Erythroblast (primary cell): ENCODE data around the gene EID2.
A peak's percentile ranks its signal among the peaks of the same experiment; 100 is the strongest.

Experiments used
- DNase-seq, 2 experiments: peaks; one replicate each; lab custom pipeline; 2025; lab: John Stamatoyannopoulos, UW
- GATA1 ChIP-seq: IDR thresholded peaks from 2 replicates; pipeline ENCODE4 v1.6.1; 2011; ENCODE audit warnings: low read depth, mild to moderate bottlenecking, control low read depth, low read length, moderate library complexity
- POLR2A ChIP-seq: IDR thresholded peaks from 2 replicates; pipeline ENCODE4 v1.6.1; 2011; ENCODE audit warnings: mild to moderate bottlenecking, low read length

EID2 gene

GRCh38 chr19:39520541-39521484 lies 19.1 kb downstream of the EID2 start:
- DNase-seq = no peak
- TF ChIP-seq GATA1 = no peak
- no peak for TF ChIP-seq POLR2A

DNA sequence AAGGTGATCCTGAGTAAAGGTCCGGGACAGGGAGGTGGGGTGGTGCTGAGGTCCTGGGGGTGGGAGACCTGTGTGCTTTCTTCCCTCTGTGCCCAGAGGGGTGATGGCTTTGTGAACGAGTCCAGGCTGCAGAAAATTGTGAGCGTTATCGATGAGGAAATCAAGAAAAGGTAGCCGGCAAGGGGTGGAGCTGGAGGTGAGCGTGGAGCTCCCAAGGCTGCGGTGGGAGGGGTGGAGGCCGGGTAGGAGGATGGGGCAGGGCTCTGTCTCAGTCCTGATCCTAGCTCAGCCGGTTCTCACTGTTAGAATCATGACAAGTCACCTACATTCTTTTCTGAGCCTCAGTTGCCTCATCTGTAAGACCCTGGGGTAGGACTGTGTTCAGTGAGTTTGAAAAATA lies 21.0 kb downstream of the EID2 start:
- TF ChIP-seq POLR2A = no peak
- TF ChIP-seq GATA1 = no peak
- DNase-seq = no peak

DNA sequence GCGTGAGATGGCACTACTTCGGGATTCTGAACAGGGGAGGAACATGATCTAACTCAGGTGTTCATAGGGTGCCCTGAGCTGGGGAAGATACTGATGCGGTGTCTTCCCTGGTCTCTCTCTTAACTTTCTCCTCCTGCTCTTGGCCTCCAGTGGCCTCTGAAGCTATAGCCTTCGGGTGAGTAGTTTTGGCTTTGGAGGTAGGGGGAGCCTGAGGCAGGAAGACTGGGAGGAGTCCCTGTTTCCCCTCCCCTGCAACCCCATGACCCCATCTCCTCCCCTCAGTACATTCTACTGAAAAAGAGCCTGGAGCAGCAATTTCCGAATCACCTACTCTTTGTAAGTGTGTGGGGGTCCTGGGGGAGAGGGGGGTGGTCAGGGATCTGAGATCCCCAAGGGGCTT lies 21.5 kb downstream of the EID2 start:
- no peak for TF ChIP-seq GATA1
- DNase-seq = no peak

- TF ChIP-seq POLR2A (no peak), GATA1 (no peak)
- no peak for DNase-seq
Measured at GRCh38 chr19:39517432-39517831, 22.5 kb downstream of the EID2 start.

DNA sequence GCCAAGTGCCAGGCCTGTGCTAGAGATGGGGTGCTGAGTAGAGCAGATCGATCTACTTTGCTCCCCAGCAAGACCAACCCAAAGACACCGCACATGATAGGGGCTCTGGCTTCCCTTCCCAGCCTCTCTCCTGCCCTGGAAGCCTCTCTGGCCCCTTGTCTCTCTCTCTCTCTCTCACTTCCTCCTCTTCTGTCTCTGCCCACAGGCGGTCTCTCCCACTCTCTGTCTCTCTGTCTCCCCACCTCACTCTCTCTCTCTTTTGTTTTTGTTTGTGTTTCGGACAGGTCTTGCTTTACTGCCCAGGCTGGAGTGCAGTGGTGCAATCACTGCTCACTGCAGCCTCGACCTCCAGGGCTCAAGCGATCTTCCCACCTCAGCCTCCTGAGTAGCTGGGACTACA lies 23.7 kb downstream of the EID2 start:
- no peak for DNase-seq
- TF ChIP-seq GATA1 (no peak), POLR2A (no peak)

DNA sequence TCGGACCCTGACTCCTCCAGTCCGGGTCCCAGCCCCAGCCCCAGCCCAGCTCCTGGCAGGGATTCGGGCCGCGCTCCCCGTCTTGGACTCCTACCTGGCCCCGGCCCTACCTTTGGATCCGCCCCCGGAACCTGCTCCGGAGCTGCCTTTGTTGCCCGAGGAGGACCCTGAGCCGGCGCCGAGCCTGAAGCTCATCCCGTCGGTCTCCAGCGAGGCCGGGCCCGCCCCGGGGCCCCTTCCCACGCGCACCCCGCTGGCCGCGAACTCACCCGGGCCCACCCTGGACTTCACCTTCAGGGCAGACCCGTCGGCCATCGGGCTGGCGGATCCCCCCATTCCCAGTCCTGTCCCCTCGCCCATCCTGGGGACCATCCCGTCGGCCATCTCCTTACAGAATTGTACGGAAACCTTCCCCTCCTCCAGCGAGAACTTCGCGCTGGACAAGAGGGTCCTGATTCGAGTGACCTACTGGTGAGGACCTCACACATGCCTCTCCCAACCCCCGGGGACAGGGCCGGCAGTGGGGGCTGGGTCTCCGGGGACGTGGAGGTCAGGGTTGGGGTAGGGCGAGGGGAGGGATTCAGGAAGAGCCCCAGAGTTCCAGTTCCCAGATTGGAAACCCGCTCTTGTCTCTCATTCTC lies 24.3 kb downstream of the EID2 start:
- no peak for TF ChIP-seq POLR2A
- TF ChIP-seq GATA1 = no peak
- DNase-seq = no peak

DNA sequence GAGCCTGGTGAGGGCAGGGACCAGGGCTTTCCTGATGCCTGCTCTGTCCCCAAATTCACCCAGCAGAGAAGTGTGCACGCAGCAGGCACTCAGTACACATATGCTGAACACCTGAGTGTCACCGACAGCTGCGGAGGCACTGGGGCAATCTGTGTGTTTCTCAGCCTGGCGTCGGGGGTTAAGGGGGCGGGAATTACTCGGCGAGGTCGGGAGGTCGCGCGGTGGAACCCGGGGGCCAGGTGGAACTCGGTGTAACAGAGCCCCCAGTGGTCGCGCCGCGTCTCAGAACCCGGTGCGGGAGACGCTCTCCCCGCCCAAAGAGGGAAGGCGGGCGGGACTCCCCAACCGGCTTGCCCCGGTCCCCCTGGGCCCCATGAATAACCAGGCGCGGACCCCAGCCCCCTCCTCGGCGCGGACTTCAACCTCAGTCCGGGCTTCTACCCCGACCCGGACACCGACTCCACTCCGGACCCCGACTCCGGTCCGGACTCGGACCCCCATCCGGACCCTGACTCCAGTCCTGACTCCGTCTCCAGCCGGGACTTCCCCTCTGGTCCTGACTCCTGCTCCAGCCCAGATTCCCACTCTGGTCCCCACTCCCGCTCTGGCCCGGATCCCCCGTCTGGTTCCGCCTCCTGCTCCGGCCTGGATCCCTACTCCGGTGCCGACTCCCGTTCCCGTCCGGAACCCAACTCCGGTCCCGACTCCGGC lies 25.0 kb downstream of the EID2 start, which contains the start of gene SELENOV:
TSS of gene SELENOV (plus strand) at position 300 of the 711 bp plus-strand sequence. CDS start at position 374, 74 bp downstream.
- DNase-seq = no peak
- no peak for TF ChIP-seq POLR2A
- no peak for TF ChIP-seq GATA1

DNA sequence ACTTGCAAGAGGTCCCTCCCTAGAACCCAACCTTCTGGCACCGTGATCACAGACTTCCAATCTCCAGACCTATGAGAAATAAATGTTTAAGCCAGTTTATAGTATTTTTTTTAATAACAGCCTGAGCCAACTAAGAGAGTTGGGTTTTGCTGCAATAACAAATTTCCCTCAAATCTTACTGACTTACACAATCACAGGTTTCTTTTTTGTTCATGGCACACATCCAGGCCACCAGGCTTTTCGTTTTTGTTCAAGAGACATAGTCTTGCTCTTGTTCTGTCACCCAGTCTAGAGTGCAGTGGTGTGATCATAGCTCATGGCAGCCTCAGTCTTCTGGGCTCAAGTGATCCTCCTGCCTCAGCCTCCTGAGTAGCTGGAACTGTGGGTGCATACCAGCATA lies 27.0 kb downstream of the EID2 start:
- TF ChIP-seq POLR2A = no peak
- TF ChIP-seq GATA1 = no peak
- no peak for DNase-seq

DNA sequence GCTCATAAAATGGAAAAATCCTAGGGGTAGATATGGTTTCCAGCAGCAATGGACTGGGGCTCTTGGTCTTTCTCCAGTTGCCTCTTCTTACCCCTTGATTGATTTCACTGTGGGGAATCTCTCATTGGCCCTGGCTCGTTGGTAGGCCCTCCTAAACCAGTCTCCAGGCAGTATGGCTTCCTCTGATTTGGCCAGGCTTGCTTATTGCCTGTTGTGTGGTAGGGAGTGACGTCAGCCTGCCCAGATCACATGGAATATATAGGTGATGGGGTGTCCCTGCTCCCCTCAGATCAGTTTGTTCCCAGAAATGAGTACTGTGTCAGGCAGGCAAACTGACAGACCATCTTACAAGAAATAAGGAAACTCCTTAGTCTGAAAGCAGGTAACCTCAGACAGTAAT lies 30.7 kb downstream of the EID2 start:
- DNase-seq = no peak
- no peak for TF ChIP-seq POLR2A
- TF ChIP-seq GATA1 = no peak

- TF ChIP-seq POLR2A (no peak), GATA1 (no peak)
- no peak for DNase-seq
Measured at GRCh38 chr19:39508629-39509028, 31.3 kb downstream of the EID2 start.

DNA sequence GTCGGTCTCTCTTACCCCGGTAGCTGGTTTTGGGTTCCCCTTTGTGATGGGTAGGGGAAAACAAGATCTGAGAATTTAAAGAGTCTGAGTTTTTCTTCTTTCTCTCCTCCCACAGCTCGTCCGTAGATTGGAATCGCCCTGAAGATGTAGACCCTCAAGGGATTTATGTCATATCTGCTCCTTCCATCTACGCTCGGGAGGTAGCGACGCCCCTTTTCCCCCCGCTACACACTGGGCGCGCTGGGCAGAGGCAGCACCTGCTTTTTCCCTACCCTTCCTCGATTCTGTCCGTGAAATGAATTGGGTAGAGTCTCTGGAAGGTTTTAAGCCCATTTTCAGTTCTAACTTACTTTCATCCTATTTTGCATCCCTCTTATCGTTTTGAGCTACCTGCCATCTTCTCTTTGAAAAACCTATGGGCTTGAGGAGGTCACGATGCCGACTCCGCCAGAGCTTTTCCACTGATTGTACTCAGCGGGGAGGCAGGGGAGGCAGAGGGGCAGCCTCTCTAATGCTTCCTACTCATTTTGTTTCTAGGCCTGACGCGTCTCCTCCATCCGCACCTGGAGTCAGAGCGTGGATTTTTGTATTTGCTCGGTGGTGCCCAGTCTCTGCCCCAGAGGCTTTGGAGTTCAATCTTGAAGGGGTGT lies 32.1 kb downstream of the EID2 start:
- TF ChIP-seq POLR2A (no peak), GATA1 (no peak)
- no peak for DNase-seq

DNA sequence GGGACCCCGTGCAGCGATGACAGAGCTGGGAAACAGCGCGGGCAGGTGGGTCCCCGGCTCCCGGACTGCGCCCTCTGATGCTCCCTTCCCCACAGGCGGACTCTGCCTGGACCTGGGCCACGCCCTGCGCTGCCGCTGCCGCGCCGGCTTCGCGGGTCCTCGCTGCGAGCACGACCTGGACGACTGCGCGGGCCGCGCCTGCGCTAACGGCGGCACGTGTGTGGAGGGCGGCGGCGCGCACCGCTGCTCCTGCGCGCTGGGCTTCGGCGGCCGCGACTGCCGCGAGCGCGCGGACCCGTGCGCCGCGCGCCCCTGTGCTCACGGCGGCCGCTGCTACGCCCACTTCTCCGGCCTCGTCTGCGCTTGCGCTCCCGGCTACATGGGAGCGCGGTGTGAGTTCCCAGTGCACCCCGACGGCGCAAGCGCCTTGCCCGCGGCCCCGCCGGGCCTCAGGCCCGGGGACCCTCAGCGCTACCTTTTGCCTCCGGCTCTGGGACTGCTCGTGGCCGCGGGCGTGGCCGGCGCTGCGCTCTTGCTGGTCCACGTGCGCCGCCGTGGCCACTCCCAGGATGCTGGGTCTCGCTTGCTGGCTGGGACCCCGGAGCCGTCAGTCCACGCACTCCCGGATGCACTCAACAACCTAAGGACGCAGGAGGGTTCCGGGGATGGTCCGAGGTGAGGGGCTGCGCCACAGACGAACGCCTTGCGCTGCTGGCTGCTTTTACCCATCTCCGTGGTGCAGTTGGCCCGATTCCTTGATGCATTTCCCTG lies 32.8 kb downstream of the EID2 start:
- no peak for TF ChIP-seq POLR2A
- no peak for TF ChIP-seq GATA1
- DNase-seq = peak; percentile 53 to 70

DNA sequence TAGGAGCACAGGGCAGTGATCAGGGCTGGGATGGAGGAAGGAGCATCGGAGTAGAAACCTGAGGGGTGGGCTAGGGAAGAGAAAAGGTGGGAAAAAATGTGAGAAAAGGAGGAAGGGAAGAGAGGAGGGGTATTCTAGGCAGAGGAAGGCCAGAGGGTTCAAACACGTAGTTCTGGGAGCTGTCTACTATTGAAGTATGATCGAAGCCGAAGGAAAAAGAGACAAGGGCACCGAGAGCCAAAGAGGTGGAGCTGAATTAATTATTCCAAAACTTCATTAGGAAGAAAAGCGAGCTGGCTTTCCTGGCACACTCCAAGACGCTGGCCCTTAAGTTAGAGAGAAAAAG lies 33.4 kb downstream of the EID2 start:
- no peak for DNase-seq
- TF ChIP-seq POLR2A = no peak
- TF ChIP-seq GATA1 = no peak
